Heart left ventricle (tissue), 16 donors: ENCODE data around the gene ROR1. TPM values are rescaled to one million over a fixed set of nuclear protein-coding genes. Genes with fewer than 3 reads are reported as not detected.

Source experiments
- ATAC-seq, 4 donors: fragments of 200-7000 bp; cut with Tn5 transposase; one replicate each; pipeline ENCODE4 v1.9.1; 2020 to 2022; ENCODE audit warnings: moderate library complexity in 4 of 4, mild to moderate bottlenecking in 3 of 4, moderate number of reproducible peaks in 1 of 4
- DNase-seq, 5 donors: peaks; one replicate each; pipeline ENCODE4 v3.0.0-alpha.2; 2020
- H3K27ac ChIP-seq, 12 donors: fragments of 200-600 bp; sonication (generic) in 4 of 12; one replicate each; pipeline versions ENCODE4 v1.5.0 to v1.8.0; 2016 to 2022; ENCODE audit warnings: mild to moderate bottlenecking in 2 of 12
- H3K27me3 ChIP-seq, 9 donors: fragments of 200-600 bp; sonication (generic) in 2 of 9; one replicate each; pipeline versions ENCODE4 v1.5.1 to v1.8.0; 2016 to 2022; ENCODE audit warnings: mild to moderate bottlenecking in 3 of 9
- H3K36me3 ChIP-seq, 9 donors: fragments of 200-600 bp; sonication (generic) in 2 of 9; one replicate each; pipeline versions ENCODE4 v1.5.0 to v1.8.0; 2018 to 2022; ENCODE audit warnings: mild to moderate bottlenecking in 2 of 9
- H3K4me1 ChIP-seq, 12 donors: fragments of 200-600 bp; sonication (generic) in 4 of 12; one replicate each; pipeline versions ENCODE4 v1.5.0 to v1.8.0; 2016 to 2022; ENCODE audit warnings: mild to moderate bottlenecking in 3 of 12
- H3K4me3 ChIP-seq, 12 donors: fragments of 200-600 bp; sonication (generic) in 4 of 12; one replicate each; pipeline versions ENCODE4 v1.5.0 to v1.8.0; 2017 to 2022; ENCODE audit warnings: mild to moderate bottlenecking in 9 of 12, moderate library complexity in 4 of 12
- H3K9me3 ChIP-seq, 12 donors: fragments of 200-600 bp; sonication (generic) in 4 of 12; one replicate each; pipeline versions ENCODE4 v1.5.0 to v1.8.0; 2016 to 2022; ENCODE audit warnings: mild to moderate bottlenecking in 1 of 12
- POLR2A ChIP-seq, 2 donors: fragments of 450-650 bp; IDR thresholded peaks; one replicate each; pipeline ENCODE4 v1.6.1; 2017; ENCODE audit warnings: antibody characterized with exemption in 2 of 2, mild to moderate bottlenecking in 2 of 2, moderate library complexity in 2 of 2
- WGBS, 4 donors: extraction: QIAGEN DNeasy Blood & Tissue Kit in 2 of 4; methylation state at CpG; one replicate each; pipeline versions ENCODE4 v1.1.5 to v1.1.7; 2013 to 2018; 5-methylcytosine and 5-hydroxymethylcytosine counted together
- intact Hi-C, 10 donors: fragments of 100-400 bp; cut with DNase I; formaldehyde crosslinking; loops; one replicate each; pipeline versions ENCODE4 v1.11.1 to v1.14.2; 2022
- polyA plus RNA-seq, 2 donors: library from polyadenylated mRNA; stranded (reverse); fragments of 200-250 nt; gene quantifications; one replicate each; pipeline ENCODE4 v1.2.3, GENCODE V29; 2013
- total RNA-seq, 9 donors: library from RNA; depleted of rRNA in 2 of 9; stranded (reverse); fragments of >200 nt in 2 of 9; fragmentation: NEBNext Ultra II Directional in 3 of 9; extraction: Animal tissue kit (Norgen Biotek cat#: 25700) in 3 of 9; gene quantifications; one replicate each; pipeline versions ENCODE4 v1.1.0 to v1.2.4, GENCODE V29; 2016 to 2023
- TF ChIP-seq, protein P1 (sequence below), 12 donors: fragments of 200-600 bp; sonication (generic) in 4 of 12; IDR thresholded peaks; one replicate each; pipeline versions ENCODE4 v1.5.0 to v1.8.0; 2018 to 2022; ENCODE audit warnings: antibody characterized with exemption in 12 of 12, mild to moderate bottlenecking in 5 of 12
- donor health status: ischemic (EF 13 %, LVEDD 7.1; RV severe dilation, severe dysfunction).
- donor health status: healthy with polysubstance abuse.
- donor health status: DM: no; HTN: yes; CAD: no.
- donor health status: DM: no; HTN: no; CAD: no.
- donor health status: ischemic (EF 25% LVEDD 6.9; RV normal size, moderate dysfunction).
- donor health status: ischemic (EF 25% LVEDD 5.7; RV mildly dilated, moderate dysfunction).
- donor health status: healthy.
- donor health status: DM: yes; HTN: yes; CAD: no.
- donor health status: ischemic (EF 35%, LVEDD 5.7; RV mildly dilated, moderate dysfunction).
- donor health status: nonischemic (EF 11% LVEDD 7.7; RV severe dilation, severe dysfunction).
- donor health status: DM: yes; HTN: yes; CAD: no.
- donor health status: PGD.
- donor health status: ischemic (EF 29% LVEDD 5.4; RV normal size, mild dysfunction).
- donor health status: nonischemic (EF 23%, LVEDD 6.1; RV moderate dilation, normal function).

The ROR1 gene
- total and polyA plus RNA-seq, 11 donors: 4.1 to 35.3 (median 19.3) TPM

GRCh38 chr1:63861052-63861691, 87.4 kb downstream of the ROR1 start:
- ATAC-seq: peak; percentile 46 to 70 (median 52)
- DNase-seq: no peak
- TF ChIP-seq, protein P1, sequence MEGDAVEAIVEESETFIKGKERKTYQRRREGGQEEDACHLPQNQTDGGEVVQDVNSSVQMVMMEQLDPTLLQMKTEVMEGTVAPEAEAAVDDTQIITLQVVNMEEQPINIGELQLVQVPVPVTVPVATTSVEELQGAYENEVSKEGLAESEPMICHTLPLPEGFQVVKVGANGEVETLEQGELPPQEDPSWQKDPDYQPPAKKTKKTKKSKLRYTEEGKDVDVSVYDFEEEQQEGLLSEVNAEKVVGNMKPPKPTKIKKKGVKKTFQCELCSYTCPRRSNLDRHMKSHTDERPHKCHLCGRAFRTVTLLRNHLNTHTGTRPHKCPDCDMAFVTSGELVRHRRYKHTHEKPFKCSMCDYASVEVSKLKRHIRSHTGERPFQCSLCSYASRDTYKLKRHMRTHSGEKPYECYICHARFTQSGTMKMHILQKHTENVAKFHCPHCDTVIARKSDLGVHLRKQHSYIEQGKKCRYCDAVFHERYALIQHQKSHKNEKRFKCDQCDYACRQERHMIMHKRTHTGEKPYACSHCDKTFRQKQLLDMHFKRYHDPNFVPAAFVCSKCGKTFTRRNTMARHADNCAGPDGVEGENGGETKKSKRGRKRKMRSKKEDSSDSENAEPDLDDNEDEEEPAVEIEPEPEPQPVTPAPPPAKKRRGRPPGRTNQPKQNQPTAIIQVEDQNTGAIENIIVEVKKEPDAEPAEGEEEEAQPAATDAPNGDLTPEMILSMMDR (IDR thresholded peaks at IDR 0.05): no peak
- no peak for TF ChIP-seq POLR2A (IDR thresholded peaks at IDR 0.05)
- Histone ChIP-seq H3K27me3 (no peaks in the 10 kb centered on the region), H3K4me3 (no peak overlapping the region), H3K27ac (peak overlapping the region in 8 of 12 donors; percentile 24 to 65 (median 48)), H3K36me3 (no peaks in the 10 kb centered on the region), H3K9me3 (peaks cover 0 to 5% (median 0%) of the 10 kb centered on the region in 12 donors), H3K4me1 (peaks cover 0 to 63% (median 14%) of the 10 kb centered on the region in 12 donors)
- intact Hi-C loops: loop anchor here in 1 of 10 donors (10.0 kb wide), 1 partner anchor 86 kb away; the partner anchor contains the start of gene ROR1
- WGBS, 4 donors: 57 to 70% (median 61%) methylated on average over 6 of the region's 6 CpGs

- intact Hi-C loops: loop anchor here in 1 of 10 donors (10.0 kb wide), 1 partner anchor 88 kb away; the partner anchor contains the start of gene ROR1
- H3K4me1 ChIP-seq: peaks cover 0 to 62% (median 18%) of the 10 kb centered on the region in 12 donors
Measured at GRCh38 chr1:63863145-63863544, 89.3 kb downstream of the ROR1 start.

GRCh38 chr1:63864224-63864641, 90.4 kb downstream of the ROR1 start:
- intact Hi-C loops: loop anchor here in 1 of 10 donors (10.0 kb wide), 1 partner anchor 89 kb away; the partner anchor contains the start of gene ROR1
- Histone ChIP-seq H3K9me3 (no peaks in the 10 kb centered on the region), H3K27me3 (no peaks in the 10 kb centered on the region), H3K27ac (no peak overlapping the region), H3K4me1 (peaks cover 0 to 69% (median 21%) of the 10 kb centered on the region in 12 donors), H3K4me3 (no peak overlapping the region), H3K36me3 (no peaks in the 10 kb centered on the region)
- TF ChIP-seq, protein P1 (IDR thresholded peaks at IDR 0.05): no peak
- no peak for TF ChIP-seq POLR2A (IDR thresholded peaks at IDR 0.05)
- no peak for DNase-seq
- no peak for ATAC-seq
- 69 to 89% (median 82%) methylated on average over 4 of the region's 4 CpGs for WGBS, 4 donors

More at GRCh38 chr1:63863145-63863544, 89.3 kb downstream of the ROR1 start:
- DNase-seq (no peak), ATAC-seq (peak in 1 of 4 donors; percentile 15)
- 76 to 82% (median 78%) methylated on average over 3 of the region's 3 CpGs for WGBS, 4 donors
- H3K27ac ChIP-seq: no peak overlapping the region
- no peaks in the 10 kb centered on the region for H3K27me3 ChIP-seq
- TF ChIP-seq, protein P1 (IDR thresholded peaks at IDR 0.05): no peak
- no peak for TF ChIP-seq POLR2A (IDR thresholded peaks at IDR 0.05)
- H3K4me3 ChIP-seq: no peak overlapping the region
- H3K36me3 ChIP-seq: no peaks in the 10 kb centered on the region
- H3K9me3 ChIP-seq: no peaks in the 10 kb centered on the region

DNA sequence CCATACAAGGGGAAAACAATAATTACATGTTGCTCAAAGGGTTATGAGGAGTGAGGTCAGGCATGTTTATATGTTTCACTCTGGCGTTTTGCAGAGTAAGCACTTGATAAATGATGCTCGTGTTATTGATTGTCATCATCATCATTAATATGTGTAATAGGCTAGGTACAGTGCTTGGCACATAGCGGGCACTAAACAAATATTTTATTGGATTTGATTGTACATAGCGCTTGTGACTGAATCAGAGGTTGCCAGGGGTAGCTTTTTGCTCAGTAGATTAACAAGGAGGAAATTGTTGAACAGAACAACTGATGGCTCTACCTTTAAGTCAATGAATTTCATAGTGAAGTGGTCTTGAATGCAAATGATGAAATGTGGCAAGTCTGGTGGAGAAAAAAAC, 91.7 kb downstream of the ROR1 start:
- Histone ChIP-seq H3K4me1 (peaks cover 0 to 66% (median 19%) of the 10 kb centered on the region in 12 donors), H3K4me3 (no peak overlapping the region), H3K27me3 (no peaks in the 10 kb centered on the region), H3K9me3 (no peaks in the 10 kb centered on the region), H3K36me3 (no peaks in the 10 kb centered on the region), H3K27ac (no peak overlapping the region)
- DNase-seq: no peak
- intact Hi-C loops: loop anchor here in 2 of 10 donors (5.0 to 10.0 kb wide), 2 partner anchors 88 to 91 kb away; partner anchors contain the start of gene ROR1 (in 1 of the 2)
- TF ChIP-seq, protein P1 (IDR thresholded peaks at IDR 0.05): no peak
- TF ChIP-seq POLR2A (IDR thresholded peaks at IDR 0.05): no peak
- no peak for ATAC-seq
- WGBS, 4 donors: 87 to 99% (median 93%) methylated on average over 4 of the region's 4 CpGs
